HepG2 (cell line): ENCODE data around the gene MARF1.

Source experiments
- HNF4G ChIP-seq, 2 experiments: sonication (generic) in 1 of 2; formaldehyde crosslinking in 1 of 2; IDR thresholded peaks; 2 replicates each; pipeline versions ENCODE4 v1.4.0 to v1.6.1; 2011 to 2020; ENCODE audit warnings: borderline replicate concordance in 2 of 2, low read depth in 2 of 2, mild to moderate bottlenecking in 2 of 2, low read length in 1 of 2, missing genetic modification reagents in 1 of 2, moderate library complexity in 1 of 2
- MYNN ChIP-seq: sonication (generic); formaldehyde crosslinking; IDR thresholded peaks from 2 replicates; pipeline ENCODE4 v1.4.0; 2020; ENCODE audit warnings: mild to moderate bottlenecking, low read depth, missing genetic modification reagents
- NFKB2 ChIP-seq: sonication (generic); formaldehyde crosslinking; IDR thresholded peaks from 2 replicates; pipeline ENCODE4 v1.4.0; 2020; ENCODE audit warnings: missing genetic modification reagents, borderline replicate concordance
- POLR2AphosphoS5 ChIP-seq: IDR thresholded peaks from 2 replicates; pipeline ENCODE4 v1.6.1; 2012; ENCODE audit warnings: low read depth, low read length
- ZC3H4 ChIP-seq: sonication (generic); formaldehyde crosslinking; IDR thresholded peaks from 2 replicates; pipeline ENCODE4 v1.4.0; 2020; ENCODE audit warnings: missing genetic modification reagents, borderline replicate concordance
- ZKSCAN1 ChIP-seq: fragments of 150-350 bp; IDR thresholded peaks from 2 replicates; pipeline ENCODE4 v1.6.1; 2014; ENCODE audit warnings: low read length
- ZNF205 ChIP-seq: IDR thresholded peaks from 2 replicates; pipeline ENCODE4 v1.6.1; 2018; ENCODE audit warnings: missing biosample characterization, missing genetic modification reagents
- TF ChIP-seq, protein P1 (sequence below): sonication (generic); formaldehyde crosslinking; IDR thresholded peaks from 2 replicates; pipeline ENCODE4 v1.4.0; 2020; ENCODE audit warnings: mild to moderate bottlenecking, missing genetic modification reagents
- TF ChIP-seq, protein P2 (sequence below): sonication (generic); formaldehyde crosslinking; IDR thresholded peaks from 2 replicates; pipeline ENCODE4 v1.5.0; 2020; ENCODE audit warnings: mild to moderate bottlenecking, missing genetic modification reagents, moderate library complexity

DNA sequence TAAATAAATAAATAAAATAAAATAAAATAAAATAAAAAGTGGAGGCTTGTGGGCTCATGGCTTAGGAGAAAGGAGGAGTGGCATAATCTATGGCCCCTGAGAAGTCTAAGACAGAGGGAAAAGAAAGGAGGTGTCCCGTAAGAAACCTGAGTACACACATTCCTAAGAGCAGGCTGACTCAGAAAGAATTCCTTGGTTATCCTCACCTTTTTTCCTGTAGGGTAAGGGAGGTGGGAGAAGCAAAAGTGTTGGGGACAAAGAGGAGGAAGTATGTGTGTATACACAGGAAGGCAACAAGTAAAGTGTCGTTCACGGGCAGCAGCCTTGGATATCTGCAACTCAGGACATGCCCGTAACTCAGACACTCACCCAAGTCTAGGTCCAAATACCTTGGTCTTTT lies 29.3 kb downstream of the MARF1 start:
- TF ChIP-seq POLR2AphosphoS5 (no peak), ZC3H4 (CRISPR knock-in tag) (no peak), ZKSCAN1 (no peak), MYNN (CRISPR knock-in tag) (no peak), ZNF205 (CRISPR knock-in tag) (no peak), NFKB2 (no peak), HNF4G (IDR thresholded peaks at IDR 0.05; ENCODE audit: borderline replicate concordance, low read depth, low read length) (no peak), HNF4G (CRISPR knock-in tag; IDR thresholded peaks at IDR 0.05; ENCODE audit: borderline replicate concordance, low read depth) (no peak)
- TF ChIP-seq, protein P1, sequence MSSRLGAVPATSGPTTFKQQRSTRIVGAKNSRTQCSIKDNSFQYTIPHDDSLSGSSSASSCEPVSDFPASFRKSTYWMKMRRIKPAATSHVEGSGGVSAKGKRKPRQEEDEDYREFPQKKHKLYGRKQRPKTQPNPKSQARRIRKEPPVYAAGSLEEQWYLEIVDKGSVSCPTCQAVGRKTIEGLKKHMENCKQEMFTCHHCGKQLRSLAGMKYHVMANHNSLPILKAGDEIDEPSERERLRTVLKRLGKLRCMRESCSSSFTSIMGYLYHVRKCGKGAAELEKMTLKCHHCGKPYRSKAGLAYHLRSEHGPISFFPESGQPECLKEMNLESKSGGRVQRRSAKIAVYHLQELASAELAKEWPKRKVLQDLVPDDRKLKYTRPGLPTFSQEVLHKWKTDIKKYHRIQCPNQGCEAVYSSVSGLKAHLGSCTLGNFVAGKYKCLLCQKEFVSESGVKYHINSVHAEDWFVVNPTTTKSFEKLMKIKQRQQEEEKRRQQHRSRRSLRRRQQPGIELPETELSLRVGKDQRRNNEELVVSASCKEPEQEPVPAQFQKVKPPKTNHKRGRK (CRISPR knock-in tag), result no peak
- TF ChIP-seq, protein P2, sequence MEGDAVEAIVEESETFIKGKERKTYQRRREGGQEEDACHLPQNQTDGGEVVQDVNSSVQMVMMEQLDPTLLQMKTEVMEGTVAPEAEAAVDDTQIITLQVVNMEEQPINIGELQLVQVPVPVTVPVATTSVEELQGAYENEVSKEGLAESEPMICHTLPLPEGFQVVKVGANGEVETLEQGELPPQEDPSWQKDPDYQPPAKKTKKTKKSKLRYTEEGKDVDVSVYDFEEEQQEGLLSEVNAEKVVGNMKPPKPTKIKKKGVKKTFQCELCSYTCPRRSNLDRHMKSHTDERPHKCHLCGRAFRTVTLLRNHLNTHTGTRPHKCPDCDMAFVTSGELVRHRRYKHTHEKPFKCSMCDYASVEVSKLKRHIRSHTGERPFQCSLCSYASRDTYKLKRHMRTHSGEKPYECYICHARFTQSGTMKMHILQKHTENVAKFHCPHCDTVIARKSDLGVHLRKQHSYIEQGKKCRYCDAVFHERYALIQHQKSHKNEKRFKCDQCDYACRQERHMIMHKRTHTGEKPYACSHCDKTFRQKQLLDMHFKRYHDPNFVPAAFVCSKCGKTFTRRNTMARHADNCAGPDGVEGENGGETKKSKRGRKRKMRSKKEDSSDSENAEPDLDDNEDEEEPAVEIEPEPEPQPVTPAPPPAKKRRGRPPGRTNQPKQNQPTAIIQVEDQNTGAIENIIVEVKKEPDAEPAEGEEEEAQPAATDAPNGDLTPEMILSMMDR, result no peak
